Uterus (tissue), 4 donors: ENCODE measurements around the gene SPINT1. TPM values are rescaled to one million over a fixed set of nuclear protein-coding genes. Genes with fewer than 3 reads are reported as not detected.

ENCODE experiments used
- DNase-seq, 2 donors: peaks; one replicate each; pipeline ENCODE4 v3.0.0-alpha.2; 2019 to 2020
- H3K27ac ChIP-seq, 2 donors: fragments of 200-600 bp; sonication (generic); 1 replicate in 1 of 2; 2 replicates in 1 of 2; pipeline ENCODE4 v1.5.1; 2016 to 2018
- H3K27me3 ChIP-seq, 2 donors: fragments of 200-600 bp; sonication (generic); one replicate each; pipeline ENCODE4 v1.5.1; 2018 to 2019; ENCODE audit warnings: control low read depth in 1 of 2
- H3K36me3 ChIP-seq, 2 donors: fragments of 200-600 bp; sonication (generic); one replicate each; pipeline ENCODE4 v1.5.1; 2019; ENCODE audit warnings: control low read depth in 1 of 2
- H3K4me1 ChIP-seq, 2 donors: fragments of 200-600 bp; sonication (generic); one replicate each; pipeline ENCODE4 v1.5.1; 2018 to 2019; ENCODE audit warnings: control low read depth in 1 of 2
- H3K4me3 ChIP-seq, 2 donors: fragments of 200-600 bp; sonication (generic); 1 replicate in 1 of 2; 2 replicates in 1 of 2; pipeline ENCODE4 v1.5.1; 2018 to 2019; ENCODE audit warnings: mild to moderate bottlenecking in 1 of 2
- H3K9me3 ChIP-seq, 2 donors: fragments of 200-600 bp; sonication (generic); one replicate each; pipeline ENCODE4 v1.5.1; 2019; ENCODE audit warnings: control low read depth in 1 of 2
- POLR2A ChIP-seq, 2 donors: fragments of 450-650 bp; IDR thresholded peaks; one replicate each; pipeline ENCODE4 v1.6.1; 2016; ENCODE audit warnings: antibody characterized with exemption in 2 of 2, mild to moderate bottlenecking in 1 of 2, moderate library complexity in 1 of 2
- intact Hi-C: fragments of 100-400 bp; cut with DNase I; formaldehyde crosslinking; loops from one replicate; pipeline ENCODE4 v1.15.1; 2023; ENCODE audit warnings: low total_unique reads
- total RNA-seq, 4 donors: library from RNA; depleted of rRNA in 3 of 4; stranded (reverse); fragments of >200 nt in 3 of 4; gene quantifications; one replicate each; pipeline versions ENCODE4 v1.1.0 to v1.2.4, GENCODE V29; 2014 to 2023
- TF ChIP-seq, protein P1 (sequence below), 4 experiments: fragments of 200-600 bp in 2 of 4; fragments of 450-650 bp in 2 of 4; sonication (generic) in 2 of 4; IDR thresholded peaks; one replicate each; pipeline ENCODE4 v1.5.1; 2016 to 2019; ENCODE audit warnings: antibody characterized with exemption in 4 of 4, mild to moderate bottlenecking in 2 of 4, moderate library complexity in 1 of 4
- donor health status: DM: yes; HTN: yes; CAD: no.

SPINT1 gene
- total RNA-seq, 4 donors from 2014 or later, result 2.0 to 38.1 (median 2.3) TPM; not detected in 1

DNA sequence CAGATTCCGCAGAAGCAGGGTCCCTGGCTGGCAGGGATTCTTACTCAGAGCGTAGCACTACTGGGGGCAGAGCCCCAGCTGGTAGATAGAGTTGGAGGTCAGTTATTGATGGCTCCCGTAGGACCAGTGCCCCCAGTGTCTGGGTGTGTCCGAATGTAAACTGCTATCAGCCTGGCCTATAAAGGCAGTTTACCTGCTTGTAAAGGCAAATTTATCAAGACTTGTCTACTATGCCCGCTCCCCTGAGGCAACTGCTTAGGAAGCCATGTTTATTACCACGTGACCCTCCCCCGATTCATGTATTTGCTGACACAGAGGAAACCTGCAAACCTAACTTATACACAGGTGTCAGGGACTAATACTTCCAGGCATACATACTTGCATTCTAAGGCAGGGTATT, 14.7 kb upstream of the SPINT1 start:
- Histone ChIP-seq H3K36me3 (no peaks in the 10 kb centered on the region), H3K4me1 (no peaks in the 10 kb centered on the region), H3K4me3 (no peak overlapping the region), H3K27me3 (no peaks in the 10 kb centered on the region), H3K9me3 (no peaks in the 10 kb centered on the region), H3K27ac (no peak overlapping the region)
- no peak for DNase-seq
- intact Hi-C loops, result no loop called here
- TF ChIP-seq, protein P1, sequence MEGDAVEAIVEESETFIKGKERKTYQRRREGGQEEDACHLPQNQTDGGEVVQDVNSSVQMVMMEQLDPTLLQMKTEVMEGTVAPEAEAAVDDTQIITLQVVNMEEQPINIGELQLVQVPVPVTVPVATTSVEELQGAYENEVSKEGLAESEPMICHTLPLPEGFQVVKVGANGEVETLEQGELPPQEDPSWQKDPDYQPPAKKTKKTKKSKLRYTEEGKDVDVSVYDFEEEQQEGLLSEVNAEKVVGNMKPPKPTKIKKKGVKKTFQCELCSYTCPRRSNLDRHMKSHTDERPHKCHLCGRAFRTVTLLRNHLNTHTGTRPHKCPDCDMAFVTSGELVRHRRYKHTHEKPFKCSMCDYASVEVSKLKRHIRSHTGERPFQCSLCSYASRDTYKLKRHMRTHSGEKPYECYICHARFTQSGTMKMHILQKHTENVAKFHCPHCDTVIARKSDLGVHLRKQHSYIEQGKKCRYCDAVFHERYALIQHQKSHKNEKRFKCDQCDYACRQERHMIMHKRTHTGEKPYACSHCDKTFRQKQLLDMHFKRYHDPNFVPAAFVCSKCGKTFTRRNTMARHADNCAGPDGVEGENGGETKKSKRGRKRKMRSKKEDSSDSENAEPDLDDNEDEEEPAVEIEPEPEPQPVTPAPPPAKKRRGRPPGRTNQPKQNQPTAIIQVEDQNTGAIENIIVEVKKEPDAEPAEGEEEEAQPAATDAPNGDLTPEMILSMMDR (IDR thresholded peaks at IDR 0.05), result no peak
- TF ChIP-seq POLR2A (IDR thresholded peaks at IDR 0.05), result no peak

DNA sequence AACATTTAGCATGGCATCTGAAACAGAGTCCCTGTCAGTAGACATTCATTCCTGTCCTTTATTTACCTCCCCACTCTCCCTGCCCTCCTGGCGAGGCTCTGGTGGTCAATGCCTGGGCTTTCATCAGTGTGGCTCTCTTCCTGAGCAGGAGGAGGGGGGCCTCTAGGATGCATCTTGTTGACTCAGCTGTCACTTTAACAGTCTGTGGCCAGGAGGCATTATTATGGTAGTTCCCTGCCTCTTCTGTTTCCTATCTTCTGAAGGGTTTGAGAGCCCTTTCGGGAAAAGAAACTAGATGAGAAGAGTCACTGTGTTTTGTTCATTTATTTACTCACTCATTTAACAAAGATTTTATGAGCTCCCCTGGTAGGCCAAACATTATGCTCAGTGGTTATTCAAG, 13.0 kb upstream of the SPINT1 start:
- H3K27ac ChIP-seq, result no peak overlapping the region
- intact Hi-C loops, result no loop called here
- no peak for DNase-seq
- H3K4me3 ChIP-seq, result no peak overlapping the region
- no peaks in the 10 kb centered on the region for H3K4me1 ChIP-seq
- TF ChIP-seq POLR2A (IDR thresholded peaks at IDR 0.05), result no peak
- TF ChIP-seq, protein P1 (IDR thresholded peaks at IDR 0.05), result no peak
- H3K36me3 ChIP-seq, result no peaks in the 10 kb centered on the region
- H3K9me3 ChIP-seq, result no peaks in the 10 kb centered on the region
- no peaks in the 10 kb centered on the region for H3K27me3 ChIP-seq

DNA sequence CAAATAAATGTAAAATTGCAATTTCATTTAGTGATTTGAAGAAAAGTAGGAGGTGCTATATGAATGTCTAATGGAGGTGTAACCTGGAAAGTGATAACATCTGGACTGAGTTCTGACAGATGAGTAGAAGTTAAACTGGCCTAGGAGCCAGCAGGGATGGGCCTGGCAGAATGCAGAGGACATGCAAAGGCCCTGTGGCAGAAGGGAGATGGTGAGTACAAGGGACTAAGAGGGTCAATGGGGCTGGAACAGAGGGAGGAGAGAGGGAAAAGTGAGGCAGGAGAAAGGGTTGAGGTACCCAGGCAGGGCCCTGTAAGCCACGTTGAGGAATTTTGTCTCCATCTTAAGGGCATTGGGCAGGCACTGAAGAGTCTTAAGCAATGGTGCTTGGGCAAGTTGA, 12.0 kb upstream of the SPINT1 start:
- no peak for DNase-seq
- Histone ChIP-seq H3K4me3 (no peak overlapping the region), H3K27ac (no peak overlapping the region), H3K4me1 (no peaks in the 10 kb centered on the region), H3K36me3 (no peaks in the 10 kb centered on the region), H3K9me3 (no peaks in the 10 kb centered on the region), H3K27me3 (no peaks in the 10 kb centered on the region)
- TF ChIP-seq, protein P1 (IDR thresholded peaks at IDR 0.05), result no peak
- no peak for TF ChIP-seq POLR2A (IDR thresholded peaks at IDR 0.05)
- intact Hi-C loops, result no loop called here

DNA sequence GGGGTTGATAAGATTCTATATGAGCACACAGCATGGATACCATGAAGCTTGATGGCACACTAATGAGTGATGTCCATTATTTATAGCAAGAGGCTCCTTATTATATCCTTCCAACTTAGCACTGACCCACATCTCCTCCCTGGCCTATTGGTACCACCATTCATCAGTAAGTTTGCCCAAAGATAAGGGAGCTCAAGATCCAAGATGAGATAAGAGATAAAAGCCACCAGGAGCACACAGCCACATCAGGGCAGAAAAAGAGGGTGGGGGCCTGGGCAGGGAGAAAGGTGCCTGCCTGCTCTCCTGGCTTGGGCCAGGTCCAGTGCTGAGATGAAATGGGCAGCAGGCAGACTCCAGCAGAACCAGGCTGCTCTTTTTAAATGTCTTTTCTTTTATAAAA, 10.9 kb upstream of the SPINT1 start:
- Histone ChIP-seq H3K9me3 (no peaks in the 10 kb centered on the region), H3K27me3 (no peaks in the 10 kb centered on the region), H3K4me1 (no peaks in the 10 kb centered on the region), H3K36me3 (no peaks in the 10 kb centered on the region), H3K27ac (no peak overlapping the region), H3K4me3 (no peak overlapping the region)
- TF ChIP-seq POLR2A (IDR thresholded peaks at IDR 0.05), result no peak
- TF ChIP-seq, protein P1 (IDR thresholded peaks at IDR 0.05), result no peak
- intact Hi-C loops, result no loop called here
- DNase-seq, result no peak

DNA sequence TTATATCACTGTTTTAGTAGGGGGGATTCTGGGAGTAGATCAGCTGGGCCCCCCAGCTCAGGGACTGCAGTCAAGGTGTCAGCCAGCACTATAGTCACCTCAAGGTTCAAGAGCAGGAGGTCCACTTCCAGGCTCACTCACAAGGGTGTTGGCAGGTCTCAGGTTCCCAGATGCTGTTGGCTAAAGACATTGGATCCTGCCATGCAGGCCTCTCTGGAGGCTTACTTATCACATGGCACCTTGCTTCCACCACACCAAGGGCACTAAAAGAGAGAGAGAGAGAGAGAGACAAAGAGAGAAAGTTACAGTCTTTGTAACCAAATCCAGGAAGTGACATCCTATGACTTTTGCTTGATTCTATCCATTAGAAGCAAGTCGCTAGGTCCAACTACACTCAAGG, 7.8 kb upstream of the SPINT1 start:
- no peak for DNase-seq
- H3K36me3 ChIP-seq, result no peaks in the 10 kb centered on the region
- H3K4me3 ChIP-seq, result no peak overlapping the region
- TF ChIP-seq, protein P1 (IDR thresholded peaks at IDR 0.05), result no peak
- TF ChIP-seq POLR2A (IDR thresholded peaks at IDR 0.05), result no peak
- H3K27ac ChIP-seq, result no peak overlapping the region
- no peaks in the 10 kb centered on the region for H3K9me3 ChIP-seq
- intact Hi-C loops, result no loop called here
- no peaks in the 10 kb centered on the region for H3K27me3 ChIP-seq
- H3K4me1 ChIP-seq, result no peaks in the 10 kb centered on the region
